ENCODE data around the gene CES4A. TPM values are rescaled to one million over a fixed set of nuclear protein-coding genes. Genes with fewer than 3 reads are reported as not detected.

The CES4A gene
- total and polyA plus RNA-seq, 2 of the 13 experiments (the other 11 are each of a cell fraction or from before 2014, with no cell fraction given): 0.09 to 0.17 TPM

- TF ChIP-seq ZGPAT (CRISPR knock-in tag; IDR thresholded peaks at IDR 0.05) (peak; percentile 78), MTA3 (CRISPR knock-in tag; IDR thresholded peaks at IDR 0.05) (no peak), SUZ12 (IDR thresholded peaks at IDR 0.05; ENCODE audit: low read depth, low read length) (no peak), MIER2 (CRISPR knock-in tag; IDR thresholded peaks at IDR 0.05) (no peak), ZNF383 (CRISPR knock-in tag; IDR thresholded peaks at IDR 0.05; ENCODE audit: borderline replicate concordance) (no peak), KDM2A (CRISPR knock-in tag; IDR thresholded peaks at IDR 0.05; ENCODE audit: borderline replicate concordance, low read depth) (no peak), EZH2 (conservative IDR thresholded peaks at IDR 0.05; ENCODE audit: low read depth, low read length) (no peak), SALL1 (CRISPR knock-in tag; IDR thresholded peaks at IDR 0.05) (peak; percentile 66), CHD2 (IDR thresholded peaks at IDR 0.05; ENCODE audit: low read depth, low read length) (no peak), ELF3 (CRISPR knock-in tag; IDR thresholded peaks at IDR 0.05) (peak; percentile 62; the same call in 1 of the 2 replicates), ZNF263 (CRISPR knock-in tag; IDR thresholded peaks at IDR 0.05) (0 out of 2 replicates have a peak, but pooled peaks have one; percentile 15), GTF3A (CRISPR knock-in tag; conservative IDR thresholded peaks at IDR 0.05) (no peak), ZNF180 (CRISPR knock-in tag; IDR thresholded peaks at IDR 0.05; ENCODE audit: borderline replicate concordance, low read depth) (no peak), ZSCAN30 (CRISPR knock-in tag; IDR thresholded peaks at IDR 0.05) (no peak), ZNF136 (CRISPR knock-in tag; IDR thresholded peaks at IDR 0.05; ENCODE audit: low read depth) (no peak), ZNF276 (CRISPR knock-in tag; IDR thresholded peaks at IDR 0.05; ENCODE audit: low read depth) (no peak), PBX3 (CRISPR knock-in tag; IDR thresholded peaks at IDR 0.05; ENCODE audit: borderline replicate concordance) (no peak), ZNF567 (CRISPR knock-in tag; IDR thresholded peaks at IDR 0.05; ENCODE audit: borderline replicate concordance) (no peak), BORCS8-MEF2B (CRISPR knock-in tag; IDR thresholded peaks at IDR 0.05) (no peak), ZFP82 (CRISPR knock-in tag; IDR thresholded peaks at IDR 0.05; ENCODE audit: borderline replicate concordance) (0 out of 2 replicates have a peak, but pooled peaks have one; percentile 51), NFATC3 (CRISPR knock-in tag; IDR thresholded peaks at IDR 0.05) (no peak), PTBP1 (IDR thresholded peaks at IDR 0.05; ENCODE audit: low read depth, low read length, poor library complexity, severe bottlenecking) (no peak), SIX1 (CRISPR knock-in tag; IDR thresholded peaks at IDR 0.05; ENCODE audit: borderline replicate concordance) (peak; percentile 45; the same call in 1 of the 2 replicates), E2F2 (CRISPR knock-in tag; IDR thresholded peaks at IDR 0.05; ENCODE audit: borderline replicate concordance) (no peak), ZNF431 (CRISPR knock-in tag; IDR thresholded peaks at IDR 0.05; ENCODE audit: borderline replicate concordance, low read depth) (peak; percentile 48; the same call in 1 of the 2 replicates), NFYB (CRISPR knock-in tag; IDR thresholded peaks at IDR 0.05) (no peak)
Measured at GRCh38 chr16:66996324-66996982, 8.1 kb downstream of the CES4A start (continued).
